Measurements from ENCODE around the gene DLG2. TPM values are rescaled to one million over a fixed set of nuclear protein-coding genes. Genes with fewer than 3 reads are reported as not detected.
"Not testable (repeated sequence)": the region's sequence is repeated elsewhere in the genome, so short reads cannot be mapped to it uniquely, and the experiment has no call there.

Gene DLG2
- total RNA-seq, 1 experiment from 2014 or later = 0.17 TPM

GRCh38 chr11:85340846-85341245 lies 286.3 kb downstream of the DLG2 start:
- not testable (repeated sequence) for DNase-seq (ENCODE audit: low read depth)

- no peak for DNase-seq (ENCODE audit: low read depth)
These were observed 308.6 kb downstream of the DLG2 start for GRCh38 chr11:85318573-85318972.

- no peak for DNase-seq (ENCODE audit: low read depth)
These were observed 310.2 kb downstream of the DLG2 start for GRCh38 chr11:85316967-85317366.

- DNase-seq (ENCODE audit: low read depth) = no peak
These were observed 313.4 kb downstream of the DLG2 start for GRCh38 chr11:85313741-85314140.

GRCh38 chr11:85310479-85310878 lies 316.7 kb downstream of the DLG2 start:
- no peak for DNase-seq (ENCODE audit: low read depth)

GRCh38 chr11:85307366-85307765 lies 319.8 kb downstream of the DLG2 start:
- DNase-seq (ENCODE audit: low read depth) = peak; percentile 13

- DNase-seq (ENCODE audit: low read depth) = no peak
These were observed 325.1 kb downstream of the DLG2 start for GRCh38 chr11:85301895-85302678.

GRCh38 chr11:85299258-85299942 lies 327.7 kb downstream of the DLG2 start:
- DNase-seq (ENCODE audit: low read depth) = no peak

- no peak for DNase-seq (ENCODE audit: low read depth)
These were observed 331.4 kb downstream of the DLG2 start for GRCh38 chr11:85295694-85296271.

- no peak for DNase-seq (ENCODE audit: low read depth)
These were observed 345.6 kb downstream of the DLG2 start for GRCh38 chr11:85281550-85281949.

GRCh38 chr11:85279267-85279666 lies 347.9 kb downstream of the DLG2 start:
- no peak for DNase-seq (ENCODE audit: low read depth)

- no peak for DNase-seq (ENCODE audit: low read depth)
These were observed 349.5 kb downstream of the DLG2 start for GRCh38 chr11:85277693-85278092.

GRCh38 chr11:85276332-85276731 lies 350.8 kb downstream of the DLG2 start:
- DNase-seq (ENCODE audit: low read depth) = no peak

GRCh38 chr11:85270315-85270714 lies 356.8 kb downstream of the DLG2 start:
- DNase-seq (ENCODE audit: low read depth) = not testable (repeated sequence)

- no peak for DNase-seq (ENCODE audit: low read depth)
These were observed 358.0 kb downstream of the DLG2 start for GRCh38 chr11:85269109-85269508.

- no peak for DNase-seq (ENCODE audit: low read depth)
These were observed 360.5 kb downstream of the DLG2 start for GRCh38 chr11:85266646-85267045.

GRCh38 chr11:85263328-85263727 lies 363.8 kb downstream of the DLG2 start:
- DNase-seq (ENCODE audit: low read depth) = no peak

- DNase-seq (ENCODE audit: low read depth) = no peak
These were observed 369.3 kb downstream of the DLG2 start for GRCh38 chr11:85257837-85258236.

- no peak for DNase-seq (ENCODE audit: low read depth)
These were observed 370.7 kb downstream of the DLG2 start for GRCh38 chr11:85256433-85256832.

- no peak for DNase-seq (ENCODE audit: low read depth)
These were observed 377.7 kb downstream of the DLG2 start for GRCh38 chr11:85249482-85249881.

GRCh38 chr11:85247797-85248196 lies 379.3 kb downstream of the DLG2 start:
- no peak for DNase-seq (ENCODE audit: low read depth)

- no peak for DNase-seq (ENCODE audit: low read depth)
These were observed 388.2 kb downstream of the DLG2 start for GRCh38 chr11:85238906-85239305.

GRCh38 chr11:85238038-85238437 lies 389.1 kb downstream of the DLG2 start:
- DNase-seq (ENCODE audit: low read depth) = not testable (repeated sequence)

Data from LHCN-M2 (cell line).